Stimulated activated CD4-positive, alpha-beta T cell treated with anti-CD3 and anti-CD28 coated beads, TNF-alpha, amount 100 ng/mL, for 4 hours (primary cell): ENCODE data around the gene FERMT2.

Experiments used
- DNase-seq, 3 experiments: peaks; one replicate each; pipeline ENCODE4 v3.0.0-alpha.2; 2020; ENCODE audit warnings: low read depth in 3 of 3

The FERMT2 gene

DNA sequence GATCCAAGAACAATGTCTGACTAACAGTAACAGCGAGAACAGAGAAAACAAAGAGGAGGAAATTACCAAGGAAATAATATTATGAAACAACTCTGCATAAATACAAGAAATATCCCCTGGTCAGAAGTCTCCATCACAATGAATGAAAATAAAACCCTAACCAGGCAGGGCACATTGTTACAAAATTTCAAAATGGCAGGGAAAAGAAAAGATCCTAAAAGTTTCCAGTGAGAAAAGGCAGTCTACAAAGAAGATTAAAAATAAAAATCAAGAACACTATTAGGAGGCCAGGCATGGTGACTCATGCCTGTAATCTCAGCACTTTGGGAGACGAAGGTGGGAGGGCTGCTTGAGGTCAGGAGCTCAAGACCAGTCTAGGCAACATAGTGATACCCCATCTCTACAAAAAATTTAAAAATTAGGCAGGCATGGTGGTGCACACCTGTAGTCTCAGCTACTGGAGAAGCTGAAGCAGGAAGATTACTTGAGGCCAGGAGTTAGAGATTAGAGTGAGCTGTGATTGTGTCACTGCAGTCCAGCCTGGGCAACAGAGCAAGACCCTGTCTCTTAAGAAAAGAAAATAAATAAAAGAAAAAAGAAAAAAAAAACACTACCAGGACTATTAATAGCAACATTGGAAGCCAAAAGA lies 47.8 kb downstream of the FERMT2 start:
- no peak for DNase-seq

DNA sequence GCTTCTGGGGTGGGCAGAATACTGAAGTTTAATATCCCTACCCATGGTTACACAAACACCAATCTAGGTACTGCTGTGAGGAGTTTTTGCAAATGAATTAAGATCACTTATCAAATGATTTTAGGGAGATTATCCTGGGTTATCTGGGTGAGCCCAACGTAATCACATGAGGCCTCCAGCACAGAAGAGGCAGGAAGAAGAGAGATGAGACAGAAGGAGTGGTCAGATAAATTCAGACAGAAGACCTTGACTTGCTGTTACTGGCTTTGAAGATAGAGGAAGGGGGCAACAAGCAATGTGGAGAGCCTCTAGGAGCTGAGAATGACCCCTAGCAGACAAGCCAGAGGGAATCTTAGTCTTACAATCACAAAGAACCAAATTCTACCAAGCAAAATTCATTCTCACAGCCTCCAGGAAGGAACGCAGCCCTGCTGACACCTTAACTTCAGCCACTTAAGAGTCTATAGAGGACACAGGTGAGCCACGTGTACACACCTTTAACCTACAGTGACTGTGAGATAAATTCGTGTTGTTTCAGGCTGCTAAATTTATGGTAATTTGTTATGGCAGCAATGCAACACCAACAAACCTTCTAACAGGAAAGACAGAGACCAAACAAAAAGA lies 49.4 kb downstream of the FERMT2 start:
- no peak for DNase-seq

GRCh38 chr14:52900731-52901130 lies 50.1 kb downstream of the FERMT2 start:
- DNase-seq: no peak

DNA sequence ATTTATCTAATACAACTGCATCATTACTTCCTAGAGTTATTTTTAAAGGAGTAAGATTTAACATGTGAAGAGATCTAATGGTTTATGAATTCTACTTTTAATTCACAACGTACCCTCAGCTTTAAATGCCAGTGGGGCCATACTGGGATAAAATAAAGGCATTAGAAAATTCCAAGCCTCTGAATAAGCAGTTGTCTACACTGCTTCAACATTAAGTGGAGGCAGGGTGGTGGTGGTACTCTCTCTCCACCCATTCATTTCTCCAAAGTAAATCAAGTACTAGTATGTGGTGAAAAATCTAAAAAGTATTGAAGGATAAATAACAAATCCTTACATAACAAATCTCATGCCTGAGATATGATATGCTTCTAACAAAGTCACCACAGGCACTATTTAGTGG lies 52.4 kb downstream of the FERMT2 start:
- no peak for DNase-seq

- no peak for DNase-seq
These were observed 55.9 kb downstream of the FERMT2 start for GRCh38 chr14:52895000-52895399.

- no peak for DNase-seq
These were observed 59.0 kb downstream of the FERMT2 start for GRCh38 chr14:52891800-52892199.

- no peak for DNase-seq
These were observed 61.7 kb downstream of the FERMT2 start for GRCh38 chr14:52888839-52889838.

DNA sequence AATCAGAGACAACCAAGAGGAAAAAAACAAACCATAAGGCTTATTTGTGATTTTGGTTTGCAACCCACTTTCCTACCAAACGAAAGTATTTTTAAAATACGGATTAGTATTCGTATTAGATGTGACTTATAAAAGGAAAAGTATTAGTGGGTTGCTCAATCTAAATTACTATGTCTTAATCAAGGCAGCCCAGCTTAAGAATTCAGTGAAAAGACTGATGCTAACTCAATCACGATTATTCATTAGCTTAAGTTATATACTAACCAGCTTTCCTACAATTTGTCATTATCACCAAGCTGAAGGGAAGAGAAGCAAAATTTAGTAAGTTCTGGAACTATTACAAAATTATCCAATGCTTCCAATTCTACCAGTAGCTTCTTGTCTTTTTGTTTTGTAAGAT lies 62.7 kb downstream of the FERMT2 start:
- no peak for DNase-seq

DNA sequence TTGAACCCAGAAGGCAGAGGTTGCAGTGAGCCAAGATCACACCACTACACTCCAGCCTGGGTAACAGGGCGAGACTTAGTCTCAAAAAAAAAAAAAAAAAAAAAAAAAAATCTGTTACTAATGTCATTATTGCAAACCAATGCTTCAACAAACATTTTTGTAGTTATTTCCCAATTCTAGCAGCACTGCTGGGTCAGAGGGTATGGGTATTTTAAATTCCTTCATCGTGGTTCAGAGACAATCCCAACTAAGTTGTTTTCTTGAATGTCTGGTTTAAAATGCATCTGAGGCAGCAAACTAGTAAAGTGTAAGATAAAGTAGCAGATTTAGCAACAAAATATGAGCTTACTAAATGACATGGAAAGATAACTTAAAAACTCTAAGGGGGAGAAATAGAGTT lies 65.6 kb downstream of the FERMT2 start:
- no peak for DNase-seq

- DNase-seq: no peak
These were observed 67.2 kb downstream of the FERMT2 start for GRCh38 chr14:52883658-52884057.

- DNase-seq: no peak
These were observed 68.0 kb downstream of the FERMT2 start for GRCh38 chr14:52882824-52883223.

- no peak for DNase-seq
These were observed 70.9 kb downstream of the FERMT2 start for GRCh38 chr14:52879958-52880357.

DNA sequence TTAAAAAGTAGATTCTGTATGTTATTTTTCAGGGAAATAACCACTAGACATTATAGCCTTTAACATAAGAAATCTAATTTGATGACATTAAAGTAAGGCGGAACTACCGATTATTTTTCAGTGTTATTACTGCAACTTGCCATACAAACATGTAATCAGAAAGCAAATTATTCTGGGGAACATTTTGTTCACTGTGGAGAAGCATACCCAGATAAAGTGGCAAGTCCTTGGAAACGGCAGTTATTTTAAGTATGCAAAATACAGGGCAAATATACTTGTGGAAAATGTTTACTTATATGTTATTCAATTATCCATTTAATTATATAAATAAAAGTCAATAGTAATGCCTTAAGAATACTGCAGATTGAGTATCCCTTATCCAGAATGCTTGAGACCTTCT lies 71.9 kb downstream of the FERMT2 start:
- DNase-seq: no peak

DNA sequence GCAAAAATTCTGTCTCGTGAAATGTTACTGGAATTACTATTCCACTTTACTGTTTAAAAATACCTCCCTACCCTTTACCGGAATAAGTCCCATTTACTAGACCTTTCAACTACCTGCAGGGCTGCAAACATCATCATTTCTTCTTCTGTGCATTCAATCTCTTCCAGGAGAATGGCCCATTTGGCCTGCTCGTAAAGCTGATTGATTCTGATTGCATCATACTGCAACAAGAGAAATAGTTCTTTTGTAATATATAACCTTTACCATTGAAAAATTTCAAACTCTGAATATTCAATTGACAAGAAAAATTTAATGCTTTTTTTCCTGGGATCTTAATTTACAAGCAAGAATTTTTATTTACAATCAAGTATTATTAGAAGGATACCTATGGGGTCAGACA lies 72.4 kb downstream of the FERMT2 start:
- no peak for DNase-seq

DNA sequence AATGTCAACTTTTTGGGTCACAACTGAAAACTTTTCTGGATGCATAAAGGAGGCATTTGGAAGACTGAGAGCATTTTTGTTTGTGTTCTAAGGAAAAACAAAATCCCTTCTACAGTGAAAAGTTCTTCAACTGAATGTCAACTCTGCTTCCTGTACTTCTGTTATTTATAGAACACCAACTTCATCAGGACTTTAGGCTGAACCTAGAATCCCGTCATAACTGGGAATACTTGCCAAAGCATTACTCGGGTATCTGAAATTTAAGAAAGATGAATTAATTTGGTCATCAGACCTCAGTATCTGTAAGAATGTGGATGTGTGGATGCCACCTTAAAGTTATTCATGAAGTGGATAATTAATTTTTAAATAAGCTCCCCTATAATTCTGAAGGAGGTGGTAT lies 73.2 kb downstream of the FERMT2 start:
- no peak for DNase-seq

- DNase-seq: no peak
These were observed 74.0 kb downstream of the FERMT2 start for GRCh38 chr14:52876806-52877205.

DNA sequence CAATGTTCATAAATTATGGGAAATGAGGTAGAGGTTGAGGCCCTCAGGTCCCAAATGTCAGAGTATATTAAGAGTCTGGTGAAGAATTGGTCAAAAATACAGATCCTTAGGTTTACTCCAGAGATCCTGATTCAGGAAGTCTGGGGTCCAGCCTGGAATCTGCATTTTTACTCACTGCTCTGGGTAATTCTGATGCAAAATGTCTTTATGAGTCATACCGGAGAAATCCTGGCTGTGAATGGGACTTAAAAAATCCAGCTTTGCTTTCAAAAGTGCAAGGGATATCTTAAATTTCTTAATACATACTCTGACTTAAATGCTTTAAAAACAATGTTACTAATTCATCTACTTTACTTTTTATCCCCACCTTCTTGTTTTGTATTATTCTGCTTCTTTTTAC lies 74.5 kb downstream of the FERMT2 start:
- no peak for DNase-seq

DNA sequence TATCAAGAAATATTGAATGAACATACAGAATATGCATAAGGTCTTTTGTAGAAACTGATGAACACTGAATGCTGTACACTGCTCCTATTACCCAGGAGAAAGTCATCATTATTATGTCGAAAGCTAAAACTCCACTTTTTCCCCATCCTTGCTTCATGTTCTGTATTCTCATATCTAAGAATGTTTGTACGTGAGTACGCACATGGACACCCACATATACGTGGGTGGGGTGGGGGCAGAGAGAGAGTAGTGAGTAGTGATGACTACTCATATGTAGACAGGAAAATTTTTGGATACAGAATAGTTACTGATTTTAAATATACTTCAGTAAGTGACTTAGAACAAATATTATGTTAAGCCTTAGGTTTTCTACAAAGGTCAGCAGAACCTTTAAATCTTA lies 75.1 kb downstream of the FERMT2 start:
- no peak for DNase-seq

GRCh38 chr14:52874389-52874788 lies 76.5 kb downstream of the FERMT2 start:
- no peak for DNase-seq

DNA sequence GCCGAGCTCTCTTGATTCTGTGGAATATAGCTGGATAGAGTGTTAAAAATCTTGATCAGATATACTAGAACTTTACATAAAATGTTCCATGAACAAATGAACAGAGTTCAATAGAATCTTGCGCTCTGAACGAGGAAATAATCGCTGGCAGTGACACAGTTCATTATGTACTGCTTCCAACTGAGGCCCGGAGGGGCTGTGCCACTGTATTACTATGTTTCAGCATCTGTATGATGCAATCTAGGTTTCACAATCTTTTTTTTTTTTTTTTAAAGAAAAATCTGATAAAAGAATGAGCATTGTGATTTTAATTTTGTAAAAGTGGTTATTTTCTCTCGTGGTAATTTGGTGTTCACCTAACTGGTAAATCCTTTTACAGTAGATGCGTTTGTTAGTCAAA lies 77.2 kb downstream of the FERMT2 start:
- DNase-seq: no peak

DNA sequence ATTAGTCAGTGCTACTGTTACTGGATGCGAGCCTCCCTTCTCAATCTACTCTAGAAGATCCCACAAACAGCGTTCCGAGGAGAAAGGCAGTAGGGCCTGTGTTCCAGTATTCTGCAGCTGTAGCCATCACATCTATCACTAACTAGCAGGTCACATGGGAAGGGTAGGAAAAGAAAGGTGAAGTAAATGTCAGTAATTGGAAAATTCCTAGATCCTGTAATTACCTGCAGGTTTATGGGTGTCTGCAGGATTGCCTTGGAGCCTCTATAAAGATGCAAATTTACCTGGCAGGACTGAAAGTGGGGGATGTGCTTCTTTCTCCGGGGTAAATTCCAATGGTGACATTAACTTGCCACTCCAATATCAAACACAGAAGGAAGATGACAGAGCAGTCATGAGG lies 77.8 kb downstream of the FERMT2 start:
- no peak for DNase-seq

GRCh38 chr14:52871606-52872005 lies 79.2 kb downstream of the FERMT2 start:
- DNase-seq: no peak
